Subcutaneous preadipocyte (primary cell): ENCODE data around the gene SYNJ1. TPM values are rescaled to one million over a fixed set of nuclear protein-coding genes. Genes with fewer than 3 reads are reported as not detected.

Experiments used
- total RNA-seq: library from RNA; depleted of rRNA; stranded (reverse); fragments of >200 nt; gene quantifications from 2 replicates; pipeline ENCODE4 v1.2.3, GENCODE V29; 2012

SYNJ1 gene
- 4.4 and 5.1 TPM in 2 replicates for total RNA-seq

GRCh38 chr21:32727687-32728455 lies at the start of gene SYNJ1:
TSS of gene SYNJ1 (minus strand) at chr21:32728013. CDS start at chr21:32726895, 1,118 bp downstream.

GRCh38 chr21:32612075-32612998 lies 115.5 kb downstream of the SYNJ1 start, which contains the start of gene CFAP298:
TSS of gene CFAP298 (minus strand) at chr21:32612377. CDS start at chr21:32612243, 134 bp downstream.

DNA sequence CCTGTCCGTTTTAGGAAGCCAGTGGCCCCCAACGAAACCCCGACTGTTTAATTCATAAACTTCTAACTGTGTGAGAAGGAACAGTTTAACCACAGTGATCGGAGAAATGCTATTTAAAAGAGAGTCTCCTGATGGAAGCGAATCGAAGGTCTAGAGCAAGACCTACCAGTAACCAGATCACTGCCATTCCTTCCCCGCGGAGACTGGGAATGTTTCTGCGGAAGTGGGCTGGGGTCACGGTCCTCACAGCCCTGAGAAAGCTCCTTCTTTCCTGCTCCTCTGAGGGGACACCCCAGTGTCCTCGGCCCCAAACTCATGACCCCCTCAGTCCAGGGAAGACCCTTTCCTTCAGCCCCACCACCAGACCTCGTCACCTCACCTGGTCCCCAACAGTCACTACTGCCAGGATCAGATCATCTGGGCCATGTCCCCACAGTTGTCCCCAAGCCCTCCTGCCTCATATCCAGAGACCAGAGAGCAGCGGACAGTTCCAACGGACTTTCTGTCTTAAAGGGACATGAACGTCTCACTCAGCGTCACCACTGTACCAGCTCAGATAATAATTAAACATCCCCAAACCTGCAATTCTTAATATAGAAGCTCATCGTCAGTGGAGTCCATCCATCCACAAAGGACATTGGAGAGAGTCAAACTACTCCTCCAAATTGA lies 142.6 kb downstream of the SYNJ1 start, which contains the start of gene TCP10L:
TSS of gene TCP10L (minus strand) at position 482 of the 669 bp plus-strand sequence. CDS start 1,219 bp downstream, outside the sequence.

Other genes with a start within 250 kb of the SYNJ1 start
- gene TCP10L, start 142.5 kb downstream of the SYNJ1 start, total RNA-seq, result under 0.01 TPM in 1 of 2 replicates, not detected in the other
- 8.1 and 19.9 TPM in 2 replicates for gene CFAP298, start 115.6 kb downstream of the SYNJ1 start, total RNA-seq
- gene PAXBP1, start 43.7 kb upstream of the SYNJ1 start, total RNA-seq, result 23.9 and 35.8 TPM in 2 replicates